ENCODE measurements around the gene CHD3. TPM values are rescaled to one million over a fixed set of nuclear protein-coding genes. Genes with fewer than 3 reads are reported as not detected.

CHD3 gene
- total and polyA plus RNA-seq, 4 donors = 60.9 to 112 (median 76.5) TPM

DNA sequence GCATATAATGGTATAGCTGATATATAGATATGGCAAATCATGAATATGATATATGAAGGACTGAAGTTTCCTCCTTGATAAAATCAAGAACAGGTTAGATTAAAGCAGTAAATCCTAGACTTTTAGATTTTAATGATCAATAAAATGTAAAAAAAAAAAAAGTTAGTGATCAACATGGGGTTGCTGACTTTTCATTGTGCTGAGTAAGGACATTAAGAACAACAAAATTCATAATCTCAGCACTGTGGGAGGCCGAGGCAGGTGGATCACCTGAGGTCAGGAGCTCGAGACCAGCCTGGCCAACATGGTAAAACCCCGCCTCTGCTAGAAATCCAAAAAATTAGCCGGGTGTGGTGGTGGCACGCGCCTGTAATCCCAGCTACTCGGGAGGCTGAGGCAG is 10.4 kb upstream of the CHD3 start:
- ATAC-seq (ENCODE audit: insufficient read depth, low FRiP score) = no peak
- Histone ChIP-seq H3K9me3 (ENCODE audit: control insufficient read depth in 4 of 4, insufficient read depth in 3 of 4, low read length in 3 of 4) (no peaks in the 10 kb centered on the region), H3K4me3 (no peak overlapping the region), H3K27me3 (ENCODE audit: control insufficient read depth in 3 of 3, insufficient read depth in 3 of 3, low read length in 2 of 3) (no peaks in the 10 kb centered on the region), H3K9ac (ENCODE audit: insufficient read depth in 1 of 2, low read length in 2 of 2) (no peak overlapping the region), H3K27ac (ENCODE audit: low read depth in 1 of 2, low read length in 1 of 2) (no peak overlapping the region), H3K36me3 (ENCODE audit: control insufficient read depth in 4 of 4, insufficient read depth in 4 of 4, low read length in 4 of 4) (peaks cover 3 to 26% (median 17%) of the 10 kb centered on the region in 4 donors), H3K4me1 (ENCODE audit: control insufficient read depth in 5 of 5, insufficient read depth in 5 of 5, low read length in 5 of 5) (peaks cover 0 to 21% (median 5%) of the 10 kb centered on the region in 5 donors)
- DNase-seq = no peak
- TF ChIP-seq, protein P1, sequence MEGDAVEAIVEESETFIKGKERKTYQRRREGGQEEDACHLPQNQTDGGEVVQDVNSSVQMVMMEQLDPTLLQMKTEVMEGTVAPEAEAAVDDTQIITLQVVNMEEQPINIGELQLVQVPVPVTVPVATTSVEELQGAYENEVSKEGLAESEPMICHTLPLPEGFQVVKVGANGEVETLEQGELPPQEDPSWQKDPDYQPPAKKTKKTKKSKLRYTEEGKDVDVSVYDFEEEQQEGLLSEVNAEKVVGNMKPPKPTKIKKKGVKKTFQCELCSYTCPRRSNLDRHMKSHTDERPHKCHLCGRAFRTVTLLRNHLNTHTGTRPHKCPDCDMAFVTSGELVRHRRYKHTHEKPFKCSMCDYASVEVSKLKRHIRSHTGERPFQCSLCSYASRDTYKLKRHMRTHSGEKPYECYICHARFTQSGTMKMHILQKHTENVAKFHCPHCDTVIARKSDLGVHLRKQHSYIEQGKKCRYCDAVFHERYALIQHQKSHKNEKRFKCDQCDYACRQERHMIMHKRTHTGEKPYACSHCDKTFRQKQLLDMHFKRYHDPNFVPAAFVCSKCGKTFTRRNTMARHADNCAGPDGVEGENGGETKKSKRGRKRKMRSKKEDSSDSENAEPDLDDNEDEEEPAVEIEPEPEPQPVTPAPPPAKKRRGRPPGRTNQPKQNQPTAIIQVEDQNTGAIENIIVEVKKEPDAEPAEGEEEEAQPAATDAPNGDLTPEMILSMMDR (IDR thresholded peaks at IDR 0.05; ENCODE audit: control extremely low read depth, extremely low read depth) = no peak
- 89 to 95% methylated on average over 7 of the region's 7 CpGs for WGBS, 2 donors

GRCh38 chr17:7880076-7880868 is 8.3 kb upstream of the CHD3 start:
- Histone ChIP-seq H3K9me3 (ENCODE audit: control insufficient read depth in 4 of 4, insufficient read depth in 3 of 4, low read length in 3 of 4) (no peaks in the 10 kb centered on the region), H3K4me1 (ENCODE audit: control insufficient read depth in 5 of 5, insufficient read depth in 5 of 5, low read length in 5 of 5) (peaks cover 0 to 29% (median 5%) of the 10 kb centered on the region in 5 donors), H3K36me3 (ENCODE audit: control insufficient read depth in 4 of 4, insufficient read depth in 4 of 4, low read length in 4 of 4) (peaks cover 0 to 19% (median 12%) of the 10 kb centered on the region in 4 donors), H3K27me3 (ENCODE audit: control insufficient read depth in 3 of 3, insufficient read depth in 3 of 3, low read length in 2 of 3) (no peaks in the 10 kb centered on the region), H3K9ac (ENCODE audit: insufficient read depth in 1 of 2, low read length in 2 of 2) (no peak overlapping the region), H3K4me3 (no peak overlapping the region), H3K27ac (ENCODE audit: low read depth in 1 of 2, low read length in 1 of 2) (peak overlapping the region in 1 of 2 donors; percentile 40)
- TF ChIP-seq, protein P1 (IDR thresholded peaks at IDR 0.05; ENCODE audit: control extremely low read depth, extremely low read depth) = no peak
- DNase-seq = no peak
- WGBS, 2 donors = 62 to 84% methylated on average over 3 of the region's 3 CpGs
- no peak for ATAC-seq (ENCODE audit: insufficient read depth, low FRiP score)

DNA sequence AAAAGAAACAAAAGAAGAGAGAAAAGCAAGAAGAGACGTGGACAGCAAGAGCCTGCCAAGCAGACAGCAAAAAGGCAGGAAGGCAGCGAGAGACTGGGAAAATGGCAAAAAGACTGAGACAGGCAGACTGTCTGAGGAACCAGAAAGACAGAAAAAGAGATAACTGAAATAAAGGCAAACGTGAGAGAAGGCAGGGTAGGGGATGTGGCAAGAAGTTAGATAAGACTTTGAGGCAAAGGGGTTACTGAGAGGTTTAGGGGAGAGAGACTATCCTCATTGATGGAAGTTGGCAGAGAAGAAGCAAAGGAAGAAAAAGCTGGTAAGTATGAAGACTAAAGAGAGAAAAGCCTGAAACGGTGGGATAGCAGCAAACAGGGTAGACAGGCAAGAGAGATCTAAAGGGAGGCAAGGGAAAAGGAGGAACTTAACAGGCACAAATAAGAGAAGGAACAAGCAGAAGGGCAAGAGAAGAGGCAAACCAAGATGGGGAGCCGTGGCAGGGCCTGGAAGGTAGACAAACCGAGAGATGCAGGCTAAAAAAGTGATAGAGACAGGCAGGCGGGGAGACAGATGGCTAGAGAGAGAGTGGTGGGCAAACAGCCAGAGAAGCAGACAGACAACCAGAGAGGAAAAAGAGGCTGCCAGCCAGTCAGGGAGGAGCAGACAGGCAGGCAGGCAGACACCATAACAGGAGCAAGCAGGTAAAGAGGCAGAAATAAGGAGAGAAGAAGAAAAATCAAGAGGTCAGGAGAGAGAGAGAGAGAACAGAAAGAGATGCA is 7.1 kb upstream of the CHD3 start:
- Histone ChIP-seq H3K36me3 (ENCODE audit: control insufficient read depth in 4 of 4, insufficient read depth in 4 of 4, low read length in 4 of 4) (peaks cover 0 to 17% (median 12%) of the 10 kb centered on the region in 4 donors), H3K9me3 (ENCODE audit: control insufficient read depth in 4 of 4, insufficient read depth in 3 of 4, low read length in 3 of 4) (no peaks in the 10 kb centered on the region), H3K27me3 (ENCODE audit: control insufficient read depth in 3 of 3, insufficient read depth in 3 of 3, low read length in 2 of 3) (no peaks in the 10 kb centered on the region), H3K4me3 (no peak overlapping the region), H3K9ac (ENCODE audit: insufficient read depth in 1 of 2, low read length in 2 of 2) (no peak overlapping the region), H3K27ac (ENCODE audit: low read depth in 1 of 2, low read length in 1 of 2) (peak overlapping the region in 1 of 2 donors; percentile 10), H3K4me1 (ENCODE audit: control insufficient read depth in 5 of 5, insufficient read depth in 5 of 5, low read length in 5 of 5) (peaks cover 0 to 33% (median 5%) of the 10 kb centered on the region in 5 donors)
- 42 to 47% methylated on average over 7 of the region's 7 CpGs for WGBS, 2 donors
- TF ChIP-seq, protein P1 (IDR thresholded peaks at IDR 0.05; ENCODE audit: control extremely low read depth, extremely low read depth) = no peak
- DNase-seq = no peak
- no peak for ATAC-seq (ENCODE audit: insufficient read depth, low FRiP score)

Data from lung (tissue), 12 donors.